ENCODE measurements around the gene ADO. TPM values are rescaled to one million over a fixed set of nuclear protein-coding genes. Genes with fewer than 3 reads are reported as not detected.

The ADO gene
- total RNA-seq, 1 donor from 2014 or later = 29.0 TPM

GRCh38 chr10:62811159-62811875 lies 6.8 kb downstream of the ADO start:
- no peak overlapping the region for H3K27ac ChIP-seq (ENCODE audit: low read depth, low read length)
- H3K27ac Mint-ChIP-seq (ENCODE audit: unreplicated experiment) = no peak overlapping the region
- peaks cover 47% of the 10 kb centered on the region for H3K4me1 Mint-ChIP-seq (ENCODE audit: low read depth, unreplicated experiment)
- H4K20me1 ChIP-seq (ENCODE audit: insufficient read depth, low read length) = peaks cover 68% of the 10 kb centered on the region
- H3K4me3 ChIP-seq (ENCODE audit: insufficient read depth, low read depth, low read length) = no peak overlapping the region
- peaks cover 24% of the 10 kb centered on the region for H3K27me3 ChIP-seq (ENCODE audit: insufficient read depth, low read length)
- H2AFZ ChIP-seq (ENCODE audit: low read depth, low read length) = no peak overlapping the region
- peak overlapping the region; percentile 16 for H3K4me3 Mint-ChIP-seq (ENCODE audit: unreplicated experiment)
- TF ChIP-seq CTCF (IDR thresholded peaks at IDR 0.05; ENCODE audit: insufficient read depth, low read depth, low read length) (no peak), EZH2 (IDR thresholded peaks at IDR 0.05; ENCODE audit: insufficient read depth, low read length) (no peak)
- H3K27me3 Mint-ChIP-seq (ENCODE audit: low read depth, unreplicated experiment) = peaks cover 14% of the 10 kb centered on the region
- DNase-seq (ENCODE audit: low read depth) = no peak
- H3K9me3 ChIP-seq (ENCODE audit: insufficient read depth, low read depth, low read length) = no peaks in the 10 kb centered on the region
- H3K79me2 ChIP-seq (ENCODE audit: insufficient read depth, low read length) = peaks cover 25% of the 10 kb centered on the region
- peaks cover 23% of the 10 kb centered on the region for H3K4me1 ChIP-seq (ENCODE audit: insufficient read depth, low read length)
- no peak overlapping the region for H3K4me2 ChIP-seq (ENCODE audit: low read length)
- H3K9ac ChIP-seq (ENCODE audit: low read length) = no peak overlapping the region
- H3K36me3 ChIP-seq (ENCODE audit: insufficient read depth, low read length) = peaks cover 2% of the 10 kb centered on the region
- H3K9me3 Mint-ChIP-seq (ENCODE audit: unreplicated experiment) = no peaks in the 10 kb centered on the region
- FAIRE-seq = no peak
- H3K36me3 Mint-ChIP-seq (ENCODE audit: low read depth, unreplicated experiment) = peaks cover 12% of the 10 kb centered on the region

GRCh38 chr10:62812672-62813439 lies 8.3 kb downstream of the ADO start:
- Mint-ChIP-seq H3K9me3 (ENCODE audit: unreplicated experiment) (no peaks in the 10 kb centered on the region), H3K4me1 (ENCODE audit: low read depth, unreplicated experiment) (peaks cover 37% of the 10 kb centered on the region), H3K27me3 (ENCODE audit: low read depth, unreplicated experiment) (peaks cover 14% of the 10 kb centered on the region), H3K36me3 (ENCODE audit: low read depth, unreplicated experiment) (peaks cover 12% of the 10 kb centered on the region), H3K4me3 (ENCODE audit: unreplicated experiment) (peak overlapping the region; percentile 27), H3K27ac (ENCODE audit: unreplicated experiment) (no peak overlapping the region)
- H3K4me3 ChIP-seq (ENCODE audit: insufficient read depth, low read depth, low read length) = no peak overlapping the region
- H3K4me2 ChIP-seq (ENCODE audit: low read length) = no peak overlapping the region
- H3K27ac ChIP-seq (ENCODE audit: low read depth, low read length) = no peak overlapping the region
- H3K9ac ChIP-seq (ENCODE audit: low read length) = no peak overlapping the region
- peaks cover 10% of the 10 kb centered on the region for H3K79me2 ChIP-seq (ENCODE audit: insufficient read depth, low read length)
- TF ChIP-seq EZH2 (IDR thresholded peaks at IDR 0.05; ENCODE audit: insufficient read depth, low read length) = no peak
- no peak for TF ChIP-seq CTCF (IDR thresholded peaks at IDR 0.05; ENCODE audit: insufficient read depth, low read depth, low read length)
- H2AFZ ChIP-seq (ENCODE audit: low read depth, low read length) = no peak overlapping the region
- H3K4me1 ChIP-seq (ENCODE audit: insufficient read depth, low read length) = peaks cover 25% of the 10 kb centered on the region
- H4K20me1 ChIP-seq (ENCODE audit: insufficient read depth, low read length) = peaks cover 53% of the 10 kb centered on the region
- DNase-seq (ENCODE audit: low read depth) = no peak
- no peak for FAIRE-seq
- no peaks in the 10 kb centered on the region for H3K9me3 ChIP-seq (ENCODE audit: insufficient read depth, low read depth, low read length)
- H3K36me3 ChIP-seq (ENCODE audit: insufficient read depth, low read length) = peaks cover 2% of the 10 kb centered on the region
- H3K27me3 ChIP-seq (ENCODE audit: insufficient read depth, low read length) = peaks cover 24% of the 10 kb centered on the region

Data from astrocyte (in vitro differentiated cells and primary cell).